ENCODE data around the gene DENND2A.
"Not testable (repeated sequence)": the region's sequence is repeated elsewhere in the genome, so short reads cannot be mapped to it uniquely, and the experiment has no call there.

Gene DENND2A

DNA sequence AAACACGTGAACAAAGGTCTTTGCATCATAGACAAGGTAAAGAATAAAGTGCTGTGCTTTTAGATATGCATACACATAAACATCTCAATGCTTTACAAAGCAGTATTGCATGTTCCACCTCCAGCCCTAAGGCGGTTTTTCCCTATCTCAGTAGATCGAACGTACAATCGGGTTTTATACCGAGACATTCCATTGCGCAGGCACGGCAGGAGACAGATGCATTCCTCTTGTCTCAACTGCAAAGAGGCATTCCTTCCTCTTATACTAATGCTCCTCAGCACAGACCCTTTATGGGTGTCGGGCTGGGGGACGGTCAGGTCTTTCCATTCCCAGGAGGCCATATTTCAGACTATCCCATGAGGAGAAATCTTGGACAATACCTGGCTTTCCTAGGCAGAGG, 87.4 kb downstream of the DENND2A start:
- not testable (repeated sequence) for H4K5ac ChIP-seq (ENCODE audit: low read length); H3K56ac ChIP-seq (ENCODE audit: low read length); H3K18ac ChIP-seq (ENCODE audit: low read length); H2BK5ac ChIP-seq (ENCODE audit: low read length); H3K4me1 ChIP-seq (ENCODE audit: control insufficient read depth, low read depth, low read length); H3K79me1 ChIP-seq (ENCODE audit: low read length); H2AK5ac ChIP-seq (ENCODE audit: low read length); H3K4me3 ChIP-seq (ENCODE audit: low read length); DNase-seq; H2BK120ac ChIP-seq (ENCODE audit: low read depth, low read length); H2BK15ac ChIP-seq (replicated peaks; ENCODE audit: low read depth); H3K4me2 ChIP-seq (ENCODE audit: low read length); H3K27me3 ChIP-seq (ENCODE audit: insufficient read depth, low read length, poor library complexity); H3K27ac ChIP-seq (ENCODE audit: low read depth, low read length); H3K4ac ChIP-seq (ENCODE audit: low read depth, low read length); H3K9ac ChIP-seq (ENCODE audit: low read length); H4K8ac ChIP-seq (ENCODE audit: low read depth, low read length); H3K36me3 ChIP-seq (ENCODE audit: control insufficient read depth, insufficient read depth, low read length); H3K79me2 ChIP-seq (ENCODE audit: control insufficient read depth, insufficient read depth, low read length); H3K23ac ChIP-seq (ENCODE audit: low read length)
- WGBS (ENCODE audit: extremely low coverage, insufficient coverage, low lambda C conversion rate): no CpG with 5 or more reads among the region's 10 CpGs

DNA sequence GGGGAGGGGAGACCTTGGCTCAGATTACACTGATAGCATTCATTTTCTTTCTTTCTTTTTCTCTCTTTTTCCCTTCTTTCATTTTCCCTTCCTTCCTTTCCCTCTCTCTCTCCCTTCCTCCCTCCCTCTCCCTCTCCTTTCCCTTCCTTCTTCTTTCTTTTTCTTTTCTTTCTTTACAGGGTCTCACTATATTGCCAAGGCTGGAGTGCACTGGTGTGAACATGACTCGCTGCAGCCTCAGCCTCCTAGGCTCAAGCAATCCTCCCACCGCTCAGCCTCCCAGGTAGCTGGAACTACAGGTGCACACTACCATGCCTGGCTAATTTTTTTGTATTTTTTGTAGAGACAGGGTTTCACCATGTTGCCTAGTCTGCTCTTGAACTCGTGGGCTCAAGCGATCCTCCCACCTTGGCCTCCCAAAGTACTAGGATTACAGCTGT, 88.4 kb downstream of the DENND2A start:
- no peak overlapping the region for H2BK120ac ChIP-seq (ENCODE audit: low read depth, low read length)
- no peak for DNase-seq
- no peak overlapping the region for H3K9ac ChIP-seq (ENCODE audit: low read length)
- no peak overlapping the region for H3K18ac ChIP-seq (ENCODE audit: low read length)
- H4K5ac ChIP-seq (ENCODE audit: low read length): no peak overlapping the region
- no peak overlapping the region for H2AK5ac ChIP-seq (ENCODE audit: low read length)
- no peak overlapping the region for H3K23ac ChIP-seq (ENCODE audit: low read length)
- H3K4me3 ChIP-seq (ENCODE audit: low read length): no peak overlapping the region
- no peak overlapping the region for H3K4me2 ChIP-seq (ENCODE audit: low read length)
- H3K36me3 ChIP-seq (ENCODE audit: control insufficient read depth, insufficient read depth, low read length): no peaks in the 10 kb centered on the region
- H3K4ac ChIP-seq (ENCODE audit: low read depth, low read length): no peak overlapping the region
- no peak overlapping the region for H4K8ac ChIP-seq (ENCODE audit: low read depth, low read length)
- H3K56ac ChIP-seq (ENCODE audit: low read length): no peak overlapping the region
- no peak overlapping the region for H2BK5ac ChIP-seq (ENCODE audit: low read length)
- H3K27me3 ChIP-seq (ENCODE audit: insufficient read depth, low read length, poor library complexity): no peaks in the 10 kb centered on the region
- H3K4me1 ChIP-seq (ENCODE audit: control insufficient read depth, low read depth, low read length): no peaks in the 10 kb centered on the region
- H3K27ac ChIP-seq (ENCODE audit: low read depth, low read length): no peak overlapping the region
- H3K79me2 ChIP-seq (ENCODE audit: control insufficient read depth, insufficient read depth, low read length): no peaks in the 10 kb centered on the region
- H3K79me1 ChIP-seq (ENCODE audit: low read length): no peaks in the 10 kb centered on the region
- WGBS (ENCODE audit: extremely low coverage, insufficient coverage, low lambda C conversion rate): no CpG with 5 or more reads among the region's 4 CpGs
- H2BK15ac ChIP-seq (replicated peaks; ENCODE audit: low read depth): no peak overlapping the region

DNA sequence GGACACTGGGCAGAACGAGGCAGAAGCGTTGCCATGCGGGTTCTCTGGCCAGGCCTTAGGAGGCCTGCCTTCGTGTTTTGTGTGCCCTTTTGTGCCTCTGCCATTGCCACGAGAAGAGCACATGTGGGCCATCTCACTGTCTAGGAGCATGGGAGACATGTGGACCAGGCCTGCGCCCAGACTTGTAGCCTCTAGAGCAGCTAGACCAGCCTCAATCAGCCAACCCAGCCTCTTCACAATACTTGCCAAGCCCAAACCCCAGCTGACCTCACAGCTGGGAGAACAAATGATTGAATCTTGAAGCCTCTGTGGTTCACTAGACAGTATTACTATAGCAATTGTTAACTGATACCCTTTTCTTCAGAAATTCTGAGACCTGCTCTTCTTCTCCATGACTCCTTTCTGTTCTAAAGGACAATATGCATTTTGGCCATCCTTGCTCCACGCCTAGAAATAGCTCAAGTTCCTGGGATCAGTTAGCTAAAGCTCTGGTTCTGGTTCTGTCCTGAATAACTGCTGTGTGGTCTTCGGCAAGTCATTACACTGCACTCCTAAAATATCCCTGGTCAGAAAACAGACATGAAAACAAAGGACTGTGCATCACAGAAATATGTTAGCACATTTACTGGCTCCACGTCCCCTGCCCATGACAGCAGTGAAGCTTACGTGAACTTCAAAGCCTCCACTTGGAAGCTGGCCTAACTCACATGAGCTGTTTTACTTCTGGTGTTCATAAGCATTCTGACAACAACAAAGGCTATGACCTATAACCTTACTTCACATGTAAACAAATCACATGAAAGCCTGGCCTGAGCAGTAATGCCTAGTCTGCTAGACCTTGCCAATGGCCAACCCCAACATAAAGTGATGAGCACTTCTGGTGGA, 89.0 kb downstream of the DENND2A start:
- Histone ChIP-seq H3K36me3 (ENCODE audit: control insufficient read depth, insufficient read depth, low read length) (no peaks in the 10 kb centered on the region), H3K79me1 (ENCODE audit: low read length) (no peaks in the 10 kb centered on the region), H2AK5ac (ENCODE audit: low read length) (no peak overlapping the region), H3K23ac (ENCODE audit: low read length) (no peak overlapping the region), H3K4me3 (ENCODE audit: low read length) (no peak overlapping the region), H3K4ac (ENCODE audit: low read depth, low read length) (no peak overlapping the region), H3K4me1 (ENCODE audit: control insufficient read depth, low read depth, low read length) (no peaks in the 10 kb centered on the region), H3K18ac (ENCODE audit: low read length) (no peak overlapping the region), H2BK5ac (ENCODE audit: low read length) (no peak overlapping the region), H2BK15ac (replicated peaks; ENCODE audit: low read depth) (no peak overlapping the region), H4K5ac (ENCODE audit: low read length) (no peak overlapping the region), H3K9ac (ENCODE audit: low read length) (no peak overlapping the region), H2BK120ac (ENCODE audit: low read depth, low read length) (no peak overlapping the region), H3K56ac (ENCODE audit: low read length) (no peak overlapping the region), H3K4me2 (ENCODE audit: low read length) (no peak overlapping the region), H3K27ac (ENCODE audit: low read depth, low read length) (no peak overlapping the region), H3K27me3 (ENCODE audit: insufficient read depth, low read length, poor library complexity) (no peaks in the 10 kb centered on the region), H4K8ac (ENCODE audit: low read depth, low read length) (no peak overlapping the region), H3K79me2 (ENCODE audit: control insufficient read depth, insufficient read depth, low read length) (no peaks in the 10 kb centered on the region)
- no CpG with 5 or more reads among the region's 10 CpGs for WGBS (ENCODE audit: extremely low coverage, insufficient coverage, low lambda C conversion rate)
- no peak for DNase-seq

DNA sequence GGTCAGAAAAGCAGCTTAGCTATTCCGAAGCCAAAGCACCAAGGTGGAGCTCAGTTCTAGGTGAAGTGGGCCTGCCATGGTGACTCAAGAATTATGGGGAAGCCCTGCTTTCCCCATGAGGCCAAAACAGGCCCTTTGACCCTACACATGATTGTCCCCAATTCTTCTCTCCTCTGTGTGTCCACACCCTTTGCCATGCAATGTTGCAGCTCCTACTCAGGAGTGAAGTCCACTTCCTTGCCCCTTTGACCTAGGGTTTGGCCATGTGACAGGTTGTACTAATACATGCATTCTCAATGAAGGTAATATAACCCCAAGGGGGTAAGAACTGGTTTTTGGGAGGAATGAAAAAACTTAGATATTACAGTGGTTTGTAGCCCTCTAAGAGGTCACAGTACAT, 93.7 kb downstream of the DENND2A start:
- no peaks in the 10 kb centered on the region for H3K27me3 ChIP-seq (ENCODE audit: insufficient read depth, low read length, poor library complexity)
- H3K36me3 ChIP-seq (ENCODE audit: control insufficient read depth, insufficient read depth, low read length): no peaks in the 10 kb centered on the region
- no peak overlapping the region for H3K4me2 ChIP-seq (ENCODE audit: low read length)
- no CpG with 5 or more reads among the region's 1 CpG for WGBS (ENCODE audit: extremely low coverage, insufficient coverage, low lambda C conversion rate)
- no peaks in the 10 kb centered on the region for H3K79me1 ChIP-seq (ENCODE audit: low read length)
- H3K23ac ChIP-seq (ENCODE audit: low read length): no peak overlapping the region
- no peak overlapping the region for H2BK5ac ChIP-seq (ENCODE audit: low read length)
- H4K8ac ChIP-seq (ENCODE audit: low read depth, low read length): no peak overlapping the region
- H3K4me3 ChIP-seq (ENCODE audit: low read length): no peak overlapping the region
- no peaks in the 10 kb centered on the region for H3K4me1 ChIP-seq (ENCODE audit: control insufficient read depth, low read depth, low read length)
- H3K18ac ChIP-seq (ENCODE audit: low read length): no peak overlapping the region
- H3K79me2 ChIP-seq (ENCODE audit: control insufficient read depth, insufficient read depth, low read length): no peaks in the 10 kb centered on the region
- H3K56ac ChIP-seq (ENCODE audit: low read length): no peak overlapping the region
- H3K4ac ChIP-seq (ENCODE audit: low read depth, low read length): no peak overlapping the region
- no peak for DNase-seq
- no peak overlapping the region for H2AK5ac ChIP-seq (ENCODE audit: low read length)
- no peak overlapping the region for H3K27ac ChIP-seq (ENCODE audit: low read depth, low read length)
- H2BK15ac ChIP-seq (replicated peaks; ENCODE audit: low read depth): no peak overlapping the region
- H3K9ac ChIP-seq (ENCODE audit: low read length): no peak overlapping the region
- H2BK120ac ChIP-seq (ENCODE audit: low read depth, low read length): no peak overlapping the region
- H4K5ac ChIP-seq (ENCODE audit: low read length): no peak overlapping the region

DNA sequence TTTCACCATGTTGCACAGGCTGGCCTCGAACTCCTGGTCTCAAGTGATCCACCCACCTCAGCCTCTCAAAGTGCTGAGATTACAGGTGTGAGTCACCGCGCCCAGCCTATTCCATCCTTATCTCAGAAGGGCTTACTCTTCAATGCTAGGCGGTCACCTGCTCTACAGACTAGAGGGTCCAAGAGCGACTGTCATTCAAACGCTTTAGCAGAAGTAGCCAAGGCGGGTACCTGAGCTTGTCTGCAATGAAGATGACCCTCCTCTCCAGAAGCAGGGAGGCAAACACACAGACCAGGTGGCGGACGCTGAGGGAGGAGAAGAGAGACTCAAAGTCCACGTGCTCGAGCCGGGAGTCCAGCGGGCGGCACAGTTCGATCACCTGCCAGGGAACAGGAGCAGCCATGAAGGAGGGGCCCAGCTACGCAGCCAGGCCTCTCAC, 96.2 kb downstream of the DENND2A start:
- WGBS (ENCODE audit: extremely low coverage, insufficient coverage, low lambda C conversion rate): no CpG with 5 or more reads among the region's 16 CpGs
- H3K4me2 ChIP-seq (ENCODE audit: low read length): no peak overlapping the region
- H3K27ac ChIP-seq (ENCODE audit: low read depth, low read length): no peak overlapping the region

More for the DNA sequence above, 96.2 kb downstream of the DENND2A start:
- H3K4ac ChIP-seq (ENCODE audit: low read depth, low read length): no peak overlapping the region
- no peaks in the 10 kb centered on the region for H3K27me3 ChIP-seq (ENCODE audit: insufficient read depth, low read length, poor library complexity)
- no peak overlapping the region for H2BK5ac ChIP-seq (ENCODE audit: low read length)
- no peak overlapping the region for H4K8ac ChIP-seq (ENCODE audit: low read depth, low read length)
- no peak overlapping the region for H2BK120ac ChIP-seq (ENCODE audit: low read depth, low read length)
- H3K79me1 ChIP-seq (ENCODE audit: low read length): no peaks in the 10 kb centered on the region
- no peaks in the 10 kb centered on the region for H3K79me2 ChIP-seq (ENCODE audit: control insufficient read depth, insufficient read depth, low read length)
- H3K36me3 ChIP-seq (ENCODE audit: control insufficient read depth, insufficient read depth, low read length): no peaks in the 10 kb centered on the region
- H2AK5ac ChIP-seq (ENCODE audit: low read length): no peak overlapping the region
- no peak overlapping the region for H2BK15ac ChIP-seq (replicated peaks; ENCODE audit: low read depth)
- DNase-seq: no peak
- no peak overlapping the region for H4K5ac ChIP-seq (ENCODE audit: low read length)
- H3K4me1 ChIP-seq (ENCODE audit: control insufficient read depth, low read depth, low read length): no peaks in the 10 kb centered on the region
- no peak overlapping the region for H3K23ac ChIP-seq (ENCODE audit: low read length)
- no peak overlapping the region for H3K18ac ChIP-seq (ENCODE audit: low read length)
- H3K9ac ChIP-seq (ENCODE audit: low read length): no peak overlapping the region
- no peak overlapping the region for H3K4me3 ChIP-seq (ENCODE audit: low read length)
- H3K56ac ChIP-seq (ENCODE audit: low read length): no peak overlapping the region

Measured in mesendoderm (in vitro differentiated cells).